Spleen (tissue), 11 donors: ENCODE measurements around the gene NUP210. TPM values are rescaled to one million over a fixed set of nuclear protein-coding genes. Genes with fewer than 3 reads are reported as not detected.

ENCODE experiments used
- DNase-seq: peaks from one replicate; pipeline ENCODE4 v3.0.0-alpha.2; 2020
- H3K27ac ChIP-seq, 8 donors: fragments of 200-600 bp; sonication (generic) in 7 of 8; 1 replicate in 4 of 8; 2 replicates in 4 of 8; pipeline versions ENCODE4 v1.5.0 to v1.8.0; 2016 to 2021; ENCODE audit warnings: inconsistent platforms in 4 of 8, mild to moderate bottlenecking in 4 of 8, moderate library complexity in 1 of 8
- H3K27me3 ChIP-seq, 7 donors: fragments of 200-600 bp; sonication (generic) in 6 of 7; replicated peaks in 1 of 7; 1 replicate in 4 of 7; 2 replicates in 3 of 7; pipeline versions ENCODE4 v1.5.0 to v1.8.0; 2016 to 2021; ENCODE audit warnings: inconsistent platforms in 3 of 7, mild to moderate bottlenecking in 1 of 7
- H3K36me3 ChIP-seq, 6 donors: fragments of 200-600 bp; sonication (generic) in 5 of 6; 1 replicate in 4 of 6; 2 replicates in 2 of 6; pipeline versions ENCODE4 v1.5.0 to v1.8.0; 2016 to 2021; ENCODE audit warnings: inconsistent platforms in 2 of 6
- H3K4me1 ChIP-seq, 6 donors: fragments of 200-600 bp; sonication (generic) in 5 of 6; 1 replicate in 3 of 6; 2 replicates in 3 of 6; pipeline versions ENCODE4 v1.5.0 to v1.8.0; 2016 to 2021; ENCODE audit warnings: inconsistent platforms in 3 of 6
- H3K4me3 ChIP-seq, 8 donors: fragments of 200-600 bp; sonication (generic) in 7 of 8; 1 replicate in 4 of 8; 2 replicates in 4 of 8; pipeline versions ENCODE4 v1.5.0 to v1.8.0; 2016 to 2021; ENCODE audit warnings: inconsistent platforms in 4 of 8, mild to moderate bottlenecking in 4 of 8, moderate library complexity in 2 of 8
- H3K9me3 ChIP-seq, 8 donors: fragments of 200-600 bp; sonication (generic) in 7 of 8; 1 replicate in 4 of 8; 2 replicates in 4 of 8; pipeline versions ENCODE4 v1.5.0 to v1.8.0; 2016 to 2021; ENCODE audit warnings: inconsistent platforms in 4 of 8
- CTCF ChIP-seq, 11 experiments: fragments of 200-600 bp in 7 of 11; fragments of 450-650 bp in 4 of 11; sonication (generic) in 4 of 11; IDR thresholded peaks in 8 of 11; conservative IDR thresholded peaks in 3 of 11; 1 replicate in 7 of 11; 2 replicates in 4 of 11; pipeline versions ENCODE4 v1.4.0 to v1.8.0; 2016 to 2021; ENCODE audit warnings: antibody characterized with exemption in 11 of 11, inconsistent platforms in 4 of 11, mild to moderate bottlenecking in 1 of 11
- POLR2A ChIP-seq, 3 donors: fragments of 450-650 bp; IDR thresholded peaks; one replicate each; pipeline ENCODE4 v1.5.1; 2017; ENCODE audit warnings: antibody characterized with exemption in 3 of 3, mild to moderate bottlenecking in 1 of 3
- POLR2AphosphoS5 ChIP-seq, 3 donors: sonication (generic); formaldehyde crosslinking; IDR thresholded peaks; one replicate each; pipeline ENCODE4 v1.5.1; 2017; ENCODE audit warnings: antibody characterized with exemption in 3 of 3
- WGBS, 5 donors: extraction: QIAGEN DNeasy Blood & Tissue Kit in 3 of 5; methylation state at CpG; one replicate each; pipeline versions ENCODE4 v1.1.5 to v1.1.7; 2013 to 2018; 5-methylcytosine and 5-hydroxymethylcytosine counted together
- intact Hi-C: fragments of 100-400 bp; cut with DNase I; formaldehyde crosslinking; loops from one replicate; pipeline ENCODE4 v1.15.0; 2023; ENCODE audit warnings: low total_unique reads
- polyA plus RNA-seq, 3 donors: library from polyadenylated mRNA; stranded (reverse); fragments of 200-250 nt; gene quantifications; one replicate each; pipeline ENCODE4 v1.2.1, GENCODE V29; 2013
- total RNA-seq, 7 donors: library from RNA; depleted of rRNA in 3 of 7; stranded (reverse); fragments of >200 nt in 3 of 7; fragmentation: NEBNext Ultra II Directional in 4 of 7; extraction: Animal tissue kit (Norgen Biotek cat#: 25700) in 4 of 7; gene quantifications; one replicate each; pipeline versions ENCODE4 v1.1.0 to v1.2.1, GENCODE V29; 2016 to 2021
- donor health status: healthy with polysubstance abuse.
- donor health status: DM: no; HTN: no; CAD: no; lungs with moderate emphysema.
- donor health status: DM: no; HTN: no; CAD: no.
- donor health status: Bipolar disorder and iron deficiency.
- donor health status: healthy.
- donor health status: DM: no; HTN: no; CAD: no.
- donor health status: DM: yes; HTN: yes; CAD: no.

NUP210 gene
- total and polyA plus RNA-seq, 10 donors = 20.1 to 76.8 (median 58.2) TPM

- H3K27ac ChIP-seq = peak overlapping the region; percentile 81 to 98 (median 90)
- intact Hi-C loops = no loop called here
- TF ChIP-seq CTCF (IDR thresholded peaks at IDR 0.05 in 8 of 11, conservative IDR thresholded peaks at IDR 0.05 in 3 of 11) (peak in 1 of 11 experiments; percentile 4), POLR2AphosphoS5 (IDR thresholded peaks at IDR 0.05) (peak; percentile 1 to 81 (median 76)), POLR2A (IDR thresholded peaks at IDR 0.05) (no peak)
- peaks cover 23 to 55% (median 52%) of the 10 kb centered on the region in 6 donors for H3K4me1 ChIP-seq
- H3K27me3 ChIP-seq = peaks cover 0 to 14% (median 0%) of the 10 kb centered on the region in 7 donors
- DNase-seq = peak; percentile 89
- no peaks in the 10 kb centered on the region for H3K9me3 ChIP-seq
- H3K36me3 ChIP-seq = no peaks in the 10 kb centered on the region
- 29 to 36% (median 32%) methylated on average over 26 to 27 of the region's 27 CpGs for WGBS, 5 donors
- H3K4me3 ChIP-seq = peak overlapping the region; percentile 45 to 91 (median 72)
These were observed 976 bp upstream of the NUP210 start for GRCh38 chr3:13420831-13421765.

GRCh38 chr3:13419505-13420044, 547 bp downstream of the NUP210 start:
- peaks cover 38 to 71% (median 67%) of the 10 kb centered on the region in 6 donors for H3K4me1 ChIP-seq
- no peaks in the 10 kb centered on the region for H3K36me3 ChIP-seq
- no peaks in the 10 kb centered on the region for H3K9me3 ChIP-seq
- intact Hi-C loops = no loop called here
- TF ChIP-seq POLR2AphosphoS5 (IDR thresholded peaks at IDR 0.05) = peak in 2 of 3 donors; percentile 35 to 59
- TF ChIP-seq CTCF (IDR thresholded peaks at IDR 0.05 in 8 of 11, conservative IDR thresholded peaks at IDR 0.05 in 3 of 11) = peak in 2 of 11 experiments; percentile 14 to 15
- no peak for TF ChIP-seq POLR2A (IDR thresholded peaks at IDR 0.05)
- DNase-seq = peak; percentile 94
- H3K27me3 ChIP-seq = peaks cover 0 to 14% (median 0%) of the 10 kb centered on the region in 7 donors
- 0 to 1% (median 0%) methylated on average over 16 to 64 of the region's 64 CpGs for WGBS, 5 donors
- H3K27ac ChIP-seq = peak overlapping the region; percentile 81 to 98 (median 90)
- H3K4me3 ChIP-seq = peak overlapping the region; percentile 66 to 91 (median 72)

GRCh38 chr3:13417166-13417947, 2.8 kb downstream of the NUP210 start:
- Histone ChIP-seq H3K4me3 (no peak overlapping the region), H3K27ac (peak overlapping the region; percentile 29 to 98 (median 89)), H3K4me1 (peaks cover 41 to 92% (median 83%) of the 10 kb centered on the region in 6 donors), H3K36me3 (no peaks in the 10 kb centered on the region), H3K9me3 (no peaks in the 10 kb centered on the region), H3K27me3 (peaks cover 0 to 14% (median 0%) of the 10 kb centered on the region in 7 donors)
- intact Hi-C loops = no loop called here
- WGBS, 5 donors = 56 to 68% (median 60%) methylated on average over 6 of the region's 6 CpGs
- no peak for DNase-seq
- TF ChIP-seq POLR2AphosphoS5 (IDR thresholded peaks at IDR 0.05) (no peak), CTCF (IDR thresholded peaks at IDR 0.05 in 8 of 11, conservative IDR thresholded peaks at IDR 0.05 in 3 of 11) (no peak), POLR2A (IDR thresholded peaks at IDR 0.05) (no peak)
